Measurements from ENCODE around the gene ADAMTS6.
"Not testable (repeated sequence)": the region's sequence is repeated elsewhere in the genome, so short reads cannot be mapped to it uniquely, and the experiment has no call there.

The ADAMTS6 gene

DNA sequence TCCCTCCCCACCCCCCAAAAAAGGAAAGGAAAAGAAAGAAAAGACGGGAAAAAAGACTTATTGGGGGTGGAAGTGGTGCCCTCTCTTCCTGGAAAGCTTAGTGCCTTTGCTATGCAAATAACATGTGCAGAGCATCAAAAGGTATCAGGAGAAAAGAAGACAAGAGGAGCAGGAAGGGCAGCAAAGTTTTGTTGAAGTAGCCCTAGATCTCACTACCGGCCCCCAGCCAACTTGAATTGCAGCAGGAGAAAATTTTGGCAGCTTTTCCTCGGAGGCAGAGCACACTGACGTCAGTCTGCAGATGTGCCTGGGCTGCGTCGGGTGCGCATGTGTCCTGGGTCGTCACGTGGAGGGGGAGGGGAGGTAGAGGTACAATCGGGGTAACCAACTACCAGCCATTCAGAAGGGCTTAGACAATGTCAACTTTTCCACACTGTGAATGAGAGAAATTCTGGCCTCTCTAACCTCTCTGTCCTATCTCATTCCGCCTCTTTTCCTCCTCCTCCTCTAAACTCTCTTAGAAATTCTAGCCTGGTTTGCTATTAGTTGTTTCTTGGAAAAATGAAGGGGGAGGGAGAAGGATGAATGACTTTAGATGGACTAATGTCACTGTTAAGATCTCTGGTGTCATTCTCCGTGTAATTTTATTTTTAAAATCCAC lies at the start of gene ADAMTS6:
Gene ADAMTS6 (minus strand): TSS at position 286 of the 661 bp plus-strand sequence. CDS start 8,247 bp downstream, outside the sequence.
- peak; percentile 81 to 83 for DNase-seq

- DNase-seq: no peak
Observed at GRCh38 chr5:65530904-65531303, 49.2 kb upstream of the ADAMTS6 start.

GRCh38 chr5:65525726-65526125 lies 44.0 kb upstream of the ADAMTS6 start:
- no peak for DNase-seq

GRCh38 chr5:65512170-65512937 lies 30.6 kb upstream of the ADAMTS6 start:
- DNase-seq: no peak

DNA sequence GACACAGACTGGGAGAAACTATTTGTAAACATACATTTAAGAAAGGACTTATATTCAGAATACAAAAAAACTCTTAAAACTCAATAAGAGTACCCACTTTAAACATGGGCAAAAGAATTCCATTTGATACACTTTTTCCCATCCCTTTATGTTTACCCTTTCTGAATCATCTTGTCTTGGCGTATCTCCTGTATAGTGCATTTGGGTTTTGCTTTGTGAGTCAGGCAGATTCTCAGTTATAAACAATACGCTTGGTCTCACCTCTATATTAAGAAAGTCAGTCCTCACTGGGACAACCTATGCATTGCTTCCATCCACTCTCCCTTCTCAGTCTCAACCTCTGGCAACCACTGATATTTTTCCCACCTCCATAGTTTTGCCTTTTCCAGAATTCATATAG lies 27.3 kb upstream of the ADAMTS6 start:
- no peak for DNase-seq

- DNase-seq: no peak
Observed at GRCh38 chr5:65506961-65507360, 25.2 kb upstream of the ADAMTS6 start.

GRCh38 chr5:65489119-65489518 lies 7.4 kb upstream of the ADAMTS6 start:
- DNase-seq: no peak

GRCh38 chr5:65488038-65488687 lies 6.4 kb upstream of the ADAMTS6 start:
- not testable (repeated sequence) for DNase-seq

- not testable (repeated sequence) for DNase-seq
Observed at GRCh38 chr5:65486803-65487202, 5.1 kb upstream of the ADAMTS6 start.

DNA sequence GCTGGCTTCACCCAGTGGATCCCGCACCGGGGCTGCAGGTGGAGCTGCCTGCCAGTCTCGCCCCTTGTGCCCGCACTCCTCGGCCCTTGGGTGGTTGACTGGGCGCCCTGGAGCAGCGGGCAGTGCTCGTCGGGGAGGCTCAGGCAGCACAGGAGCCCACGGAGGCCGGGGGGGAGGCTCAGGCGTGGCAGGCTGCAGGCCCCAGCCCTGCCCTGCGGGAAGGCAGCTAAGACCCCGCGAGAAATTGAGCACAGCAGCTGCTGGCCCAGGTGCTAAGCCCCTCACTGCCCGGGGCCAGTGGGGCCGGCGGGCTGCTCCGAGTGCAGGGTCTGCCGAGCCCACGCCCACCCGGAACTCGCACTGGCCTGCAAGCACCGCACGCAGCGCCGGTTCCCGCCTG lies 3.7 kb upstream of the ADAMTS6 start:
- DNase-seq: no peak

- DNase-seq: peak in 1 of 2 donors; percentile 74
Observed at GRCh38 chr5:65483546-65484346, 2.0 kb upstream of the ADAMTS6 start.

GRCh38 chr5:65482736-65483545 lies 1.2 kb upstream of the ADAMTS6 start:
- peak in 1 of 2 donors; percentile 44 for DNase-seq

- DNase-seq: peak in 1 of 2 donors; percentile 13
Observed at GRCh38 chr5:65482296-65482735, 596 bp upstream of the ADAMTS6 start.

GRCh38 chr5:65481171-65481581 lies 544 bp downstream of the ADAMTS6 start:
- no peak for DNase-seq

GRCh38 chr5:65480306-65480865 lies 1.3 kb downstream of the ADAMTS6 start:
- DNase-seq: peak; percentile 24 to 32

DNA sequence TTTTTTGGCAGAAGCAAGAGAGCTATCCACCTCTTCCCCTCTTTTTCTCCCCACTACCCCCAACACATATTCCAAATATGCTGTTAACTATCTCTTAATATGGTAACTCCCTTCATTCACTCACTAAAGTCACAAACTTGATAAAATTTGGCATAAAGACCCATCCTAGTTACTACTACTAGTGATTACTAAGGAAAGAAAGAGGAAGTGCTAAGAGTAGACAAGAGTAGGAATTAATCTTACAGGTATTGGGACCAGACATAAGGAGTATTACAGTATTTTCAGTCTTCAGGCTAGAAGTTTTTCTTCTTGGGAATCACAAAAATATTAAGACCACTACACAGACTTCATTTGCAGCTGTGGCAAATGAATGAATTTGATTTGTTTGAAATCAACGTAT lies 2.2 kb downstream of the ADAMTS6 start:
- no peak for DNase-seq

DNA sequence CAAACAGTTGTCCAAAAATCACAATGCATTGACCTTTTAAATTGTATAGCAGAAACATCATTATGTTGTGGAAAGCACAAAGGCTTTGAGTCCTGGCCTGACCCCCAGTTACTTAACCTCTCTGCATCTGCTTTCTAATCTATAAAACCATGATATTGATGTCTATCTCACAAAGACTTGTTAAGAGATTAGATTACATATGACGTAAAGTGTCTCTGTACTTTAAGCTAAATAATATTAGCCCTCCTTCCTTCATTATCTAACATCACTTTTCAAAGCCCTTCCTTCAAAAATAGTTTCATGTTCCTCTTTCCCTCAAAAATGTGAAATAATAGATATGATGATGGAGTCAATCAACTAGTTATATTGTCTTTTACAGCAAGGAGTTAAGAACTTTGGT lies 3.4 kb downstream of the ADAMTS6 start:
- DNase-seq: no peak

DNA sequence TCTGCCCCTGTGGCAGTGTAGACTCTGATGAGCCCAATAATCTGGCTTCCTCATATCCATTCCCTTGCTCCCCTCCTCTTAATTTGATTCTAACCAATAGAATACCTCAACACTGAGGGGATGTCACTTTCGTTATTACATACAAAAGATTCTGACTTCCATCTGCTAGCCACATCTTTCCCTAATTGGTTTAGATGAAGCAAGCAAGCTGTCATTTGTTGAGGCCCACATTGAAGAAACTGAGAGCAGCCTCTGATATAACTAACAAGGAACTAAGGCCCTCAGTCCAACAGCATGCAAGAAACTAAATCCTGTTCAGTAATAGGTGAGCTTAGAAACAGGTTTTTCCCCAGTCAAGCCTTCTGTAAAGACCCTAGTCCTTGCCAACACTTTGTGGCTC lies 5.8 kb downstream of the ADAMTS6 start:
- no peak for DNase-seq

DNA sequence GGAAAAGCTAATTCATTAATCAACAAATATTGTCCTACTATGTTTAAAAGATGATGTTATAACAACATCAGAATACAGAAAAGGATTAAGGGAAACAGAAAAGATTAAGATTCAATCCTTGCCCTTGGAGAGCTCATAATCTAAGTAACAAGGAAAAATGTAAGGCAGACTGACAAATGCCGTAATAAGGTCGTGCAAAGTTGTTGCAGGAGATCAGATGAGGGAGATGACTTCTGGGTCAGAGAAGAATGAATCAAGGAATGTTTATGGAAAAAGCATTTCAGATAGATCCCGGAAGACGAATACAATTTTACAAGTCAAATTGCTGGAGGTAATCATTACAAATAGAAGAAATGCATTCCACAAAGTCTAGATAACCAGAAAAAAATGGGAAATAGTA lies 6.4 kb downstream of the ADAMTS6 start:
- no peak for DNase-seq

GRCh38 chr5:65474130-65474711 lies 7.5 kb downstream of the ADAMTS6 start:
- no peak for DNase-seq

DNA sequence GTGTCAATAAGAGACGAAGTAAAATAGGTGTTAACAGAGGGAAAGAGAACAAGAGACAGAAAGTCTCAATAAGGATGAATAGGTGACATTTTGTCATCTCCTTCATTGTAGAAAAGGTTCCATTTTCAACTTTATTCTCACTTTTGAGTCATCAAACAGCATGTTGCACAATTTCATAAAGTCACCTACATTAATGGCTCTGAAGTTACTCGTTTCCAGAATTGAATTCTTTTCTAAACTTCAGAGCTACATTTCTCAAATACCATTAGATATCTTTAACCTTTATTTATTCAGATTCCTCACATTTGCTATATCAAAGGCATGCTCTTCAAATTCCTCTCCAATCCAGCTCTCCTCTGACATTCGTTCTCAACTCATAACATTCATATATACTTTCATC lies 13.1 kb downstream of the ADAMTS6 start:
- DNase-seq: no peak
